ENCODE data around the gene KCND3.

The KCND3 gene

DNA sequence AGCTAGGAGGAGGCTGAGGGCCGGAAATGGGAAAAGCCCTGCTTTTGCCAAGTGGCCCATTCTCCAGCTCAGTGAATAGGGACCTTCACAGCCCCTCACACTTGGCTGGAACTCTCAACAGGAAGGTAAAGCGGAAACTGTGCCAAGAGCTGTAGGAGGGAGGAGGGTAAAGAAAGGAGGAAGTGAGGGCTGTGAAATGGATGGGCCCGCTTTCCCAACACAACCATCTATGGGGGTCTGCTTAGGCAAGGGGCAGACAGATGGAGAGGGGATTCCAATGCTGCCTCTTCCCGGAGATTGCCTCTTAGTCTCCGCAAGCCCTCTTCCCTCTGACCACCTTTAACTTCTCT is 255.5 kb downstream of the KCND3 start:
- H3K4me3 ChIP-seq (ENCODE audit: low read depth, low read length): no peak overlapping the region

DNA sequence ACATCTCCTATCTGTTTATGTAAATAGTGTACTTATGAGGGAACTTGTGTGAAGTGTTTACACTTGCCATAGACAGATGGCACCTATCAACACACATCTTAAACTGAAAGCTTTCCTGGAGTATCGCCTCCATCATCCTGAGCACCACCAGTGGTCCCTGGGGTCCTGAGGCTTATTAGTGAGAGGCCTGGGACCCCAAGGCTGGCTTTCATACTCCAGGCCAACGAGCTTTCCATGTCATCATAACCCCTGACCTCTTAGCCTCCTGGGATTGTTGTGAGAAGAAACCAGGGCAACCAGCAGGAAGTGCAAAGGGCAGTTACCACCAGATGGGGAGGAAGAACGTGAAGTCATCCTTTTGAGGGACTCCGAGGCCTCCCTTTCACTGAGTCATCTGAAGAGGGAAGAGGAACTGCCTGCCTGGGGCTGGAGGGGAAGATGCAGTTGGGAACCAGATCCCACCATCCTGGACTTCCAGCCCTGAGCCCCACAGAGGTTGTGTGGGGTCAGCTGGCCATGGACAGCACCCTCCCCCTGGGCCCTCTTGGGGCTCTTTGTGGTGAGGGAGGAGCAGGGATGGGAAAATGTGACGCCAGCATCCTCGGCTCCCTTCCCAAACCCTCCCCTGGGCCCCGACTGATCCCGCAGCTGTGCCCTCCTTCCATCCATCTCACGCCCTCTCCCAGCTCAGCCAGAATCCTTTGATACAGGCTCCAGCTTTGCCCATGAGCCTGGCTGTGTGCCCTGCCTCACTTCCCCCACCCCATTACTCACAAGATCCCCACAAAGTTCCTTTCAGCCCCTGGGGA is 256.1 kb downstream of the KCND3 start:
- H3K4me3 ChIP-seq (ENCODE audit: low read depth, low read length): no peak overlapping the region

DNA sequence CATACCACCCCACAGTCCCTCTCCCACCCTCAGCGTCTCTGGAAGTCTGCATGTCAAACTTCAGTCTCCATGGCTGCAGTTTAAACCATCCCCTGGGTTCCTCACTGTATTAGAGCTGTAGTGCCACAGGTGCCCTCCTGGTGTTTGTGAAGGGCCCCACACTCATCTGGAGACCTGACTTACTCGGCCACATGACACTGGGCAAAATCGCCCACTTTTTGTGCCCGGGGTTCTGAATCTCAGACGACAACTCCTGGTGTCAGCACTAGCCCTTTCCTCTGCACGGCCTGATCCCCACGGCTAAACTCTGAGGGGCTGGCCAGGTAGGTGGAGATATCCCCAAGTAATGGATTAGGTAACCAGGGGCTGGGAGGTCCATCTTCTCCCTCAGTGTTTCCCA is 256.8 kb downstream of the KCND3 start:
- no peak overlapping the region for H3K4me3 ChIP-seq (ENCODE audit: low read depth, low read length)

DNA sequence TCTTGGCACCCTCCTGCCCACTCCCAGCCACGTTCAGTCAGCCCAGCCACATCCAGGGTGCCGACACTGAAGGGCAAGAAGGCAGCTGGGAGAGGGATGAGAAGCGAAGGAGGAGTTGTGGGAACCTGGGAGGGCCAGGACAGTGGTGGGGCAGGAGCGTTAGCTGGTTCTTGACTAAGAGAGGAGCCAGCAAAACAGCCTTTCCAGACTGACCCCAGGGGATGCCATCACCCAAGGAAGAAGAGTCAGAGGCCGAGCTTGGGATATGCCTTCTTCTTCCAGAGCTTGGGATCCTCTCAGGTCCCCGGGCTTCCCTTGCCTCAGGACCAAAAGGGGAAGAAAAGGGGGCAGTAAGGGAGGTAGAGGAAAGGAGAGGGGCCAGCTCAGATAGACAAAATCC is 257.5 kb downstream of the KCND3 start:
- H3K4me3 ChIP-seq (ENCODE audit: low read depth, low read length): no peak overlapping the region

DNA sequence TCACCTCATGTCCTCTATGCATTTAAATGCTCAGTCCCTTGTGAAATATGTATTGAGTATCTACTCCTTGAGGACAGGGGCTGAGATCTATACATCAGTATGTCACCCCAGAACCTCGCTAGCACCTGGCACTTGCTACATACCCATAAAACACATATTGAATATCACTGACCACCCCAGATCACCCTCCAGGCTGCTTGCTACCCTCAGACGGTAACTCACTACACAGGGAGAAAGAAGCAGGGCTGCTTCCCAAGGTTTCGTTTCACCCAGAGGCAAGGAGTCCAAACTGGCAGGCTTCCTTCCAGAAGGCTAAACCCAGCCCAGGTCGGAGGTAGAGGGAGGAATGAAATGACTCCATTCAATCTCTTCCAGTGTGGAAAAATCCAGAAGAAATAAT is 258.8 kb downstream of the KCND3 start:
- H3K4me3 ChIP-seq (ENCODE audit: low read depth, low read length): no peak overlapping the region

DNA sequence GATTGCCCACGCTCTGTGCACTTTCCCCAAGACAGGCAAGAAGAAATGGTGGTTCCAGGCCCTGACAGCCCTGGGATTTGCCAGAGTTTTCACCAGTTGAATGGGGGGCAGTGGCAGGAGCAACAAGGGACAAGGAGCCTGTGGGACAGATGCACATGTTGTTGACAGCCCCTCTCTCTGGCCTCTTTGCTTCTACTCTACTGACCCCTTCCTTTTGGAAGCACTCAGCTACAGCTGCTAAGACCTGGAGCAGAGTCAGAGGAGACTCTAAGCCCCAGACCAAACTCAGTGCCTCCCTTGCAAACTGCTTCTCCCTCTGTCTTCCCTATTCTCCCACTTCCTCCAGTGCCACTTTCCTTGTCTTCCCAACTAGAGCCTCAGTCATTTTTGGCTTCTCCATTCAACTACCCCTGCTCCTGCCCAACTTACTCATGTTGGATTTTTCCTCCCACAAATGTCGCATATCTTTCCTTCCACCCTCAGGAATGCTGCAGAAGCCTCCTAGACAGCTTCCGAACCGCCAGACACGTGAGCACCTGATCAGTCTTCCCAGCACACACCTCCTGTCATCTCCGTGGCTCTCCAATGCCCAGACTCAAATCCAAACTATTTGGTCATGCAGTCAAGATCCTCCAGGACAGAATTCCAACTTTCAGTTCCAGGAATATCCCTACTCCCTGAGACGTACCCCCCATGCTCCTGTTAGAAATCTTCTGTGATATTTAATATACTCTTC is 259.4 kb downstream of the KCND3 start:
- H3K4me3 ChIP-seq (ENCODE audit: low read depth, low read length): no peak overlapping the region

DNA sequence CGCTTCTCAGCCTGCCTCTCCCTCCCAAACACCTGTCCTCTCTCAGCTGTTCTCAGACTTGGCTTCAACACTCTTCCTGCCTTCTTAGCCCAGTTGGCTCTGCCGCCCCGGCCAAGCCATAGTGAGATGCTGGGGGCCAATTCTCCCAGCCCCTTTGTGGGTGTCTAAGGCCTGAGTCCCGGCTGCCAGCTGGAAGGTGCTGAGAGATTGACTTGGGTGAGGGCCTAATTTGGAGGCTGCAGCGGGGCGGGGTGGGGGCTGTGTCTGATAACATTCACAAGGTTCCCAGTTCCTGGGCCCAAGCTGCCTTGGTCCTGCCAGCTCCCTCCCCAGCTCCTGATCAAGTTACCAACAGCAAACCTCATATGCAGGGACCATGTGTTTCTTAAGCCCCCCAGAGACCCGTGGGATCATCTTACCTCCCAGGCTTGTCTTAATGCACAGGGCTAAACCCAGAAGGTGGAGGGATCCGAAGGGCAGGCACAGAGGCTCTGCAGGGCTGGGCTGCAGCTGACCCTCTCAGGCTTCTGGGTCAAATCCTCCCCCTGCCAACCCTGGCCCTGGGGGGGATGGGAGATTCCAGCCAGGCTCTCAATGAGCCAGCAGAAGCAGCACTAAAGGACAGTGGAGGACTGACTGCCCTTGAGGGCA is 260.1 kb downstream of the KCND3 start:
- H3K4me3 ChIP-seq (ENCODE audit: low read depth, low read length): no peak overlapping the region

DNA sequence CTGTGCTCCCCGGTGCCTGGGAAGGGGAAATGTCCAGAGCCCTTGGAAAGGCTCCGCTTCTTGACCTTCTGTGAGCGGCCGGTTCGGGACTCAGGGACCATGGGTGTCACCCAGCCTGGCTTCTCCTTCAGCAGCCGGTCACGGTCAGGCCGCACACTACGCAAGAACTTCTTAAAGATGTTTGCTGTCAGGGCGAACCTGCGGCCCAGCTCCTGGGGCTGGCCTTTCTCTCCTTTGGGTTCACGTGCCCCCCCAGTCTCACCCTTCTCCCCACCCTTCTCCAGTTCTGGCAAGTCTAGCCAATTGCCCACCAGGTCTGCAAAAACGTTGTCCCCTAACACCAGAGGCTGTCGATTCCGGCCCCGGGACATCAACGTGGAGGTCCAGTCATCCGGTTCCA is 262.4 kb downstream of the KCND3 start:
- no peak overlapping the region for H3K4me3 ChIP-seq (ENCODE audit: low read depth, low read length)

DNA sequence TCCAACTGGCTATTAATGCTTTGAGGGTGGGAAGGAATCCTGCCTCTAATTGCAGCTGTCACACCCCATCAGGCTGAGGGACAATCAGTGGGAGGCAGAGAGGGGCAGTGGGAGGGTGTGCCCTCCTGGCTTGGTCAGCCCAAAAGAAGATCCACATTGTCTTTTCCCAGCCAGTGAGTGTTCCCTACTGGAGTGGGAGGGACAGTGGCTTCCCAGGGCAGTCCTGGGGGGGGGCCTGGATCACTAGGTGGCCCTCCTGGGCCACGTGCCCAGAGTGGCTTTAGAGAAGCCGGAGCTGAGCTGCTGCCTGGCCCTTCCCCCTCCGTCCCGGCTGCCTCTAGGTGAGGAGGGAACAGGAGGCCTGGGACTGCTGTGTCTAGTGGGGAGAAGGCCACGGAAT is 264.3 kb downstream of the KCND3 start:
- no peak overlapping the region for H3K4me3 ChIP-seq (ENCODE audit: low read depth, low read length)

DNA sequence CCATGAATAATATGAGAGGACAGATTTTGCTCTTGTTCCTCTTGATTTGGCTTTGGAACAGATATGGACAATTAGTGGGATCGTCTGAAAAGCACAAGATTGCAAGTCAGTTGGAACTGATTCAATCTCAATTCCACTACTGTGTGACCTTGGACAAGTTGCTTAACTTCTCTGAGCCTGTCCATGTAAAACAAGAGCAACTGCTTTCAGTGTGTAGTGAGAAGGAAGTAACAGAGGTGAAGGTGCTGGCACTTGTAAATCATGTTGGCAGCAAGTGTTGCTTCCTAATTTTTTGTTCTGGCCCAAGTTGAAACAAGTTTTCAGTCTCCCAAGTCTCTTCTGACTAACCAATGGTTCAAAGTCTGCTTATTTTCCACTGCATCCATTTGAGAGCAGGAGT is 265.6 kb downstream of the KCND3 start:
- H3K4me3 ChIP-seq (ENCODE audit: low read depth, low read length): no peak overlapping the region

DNA sequence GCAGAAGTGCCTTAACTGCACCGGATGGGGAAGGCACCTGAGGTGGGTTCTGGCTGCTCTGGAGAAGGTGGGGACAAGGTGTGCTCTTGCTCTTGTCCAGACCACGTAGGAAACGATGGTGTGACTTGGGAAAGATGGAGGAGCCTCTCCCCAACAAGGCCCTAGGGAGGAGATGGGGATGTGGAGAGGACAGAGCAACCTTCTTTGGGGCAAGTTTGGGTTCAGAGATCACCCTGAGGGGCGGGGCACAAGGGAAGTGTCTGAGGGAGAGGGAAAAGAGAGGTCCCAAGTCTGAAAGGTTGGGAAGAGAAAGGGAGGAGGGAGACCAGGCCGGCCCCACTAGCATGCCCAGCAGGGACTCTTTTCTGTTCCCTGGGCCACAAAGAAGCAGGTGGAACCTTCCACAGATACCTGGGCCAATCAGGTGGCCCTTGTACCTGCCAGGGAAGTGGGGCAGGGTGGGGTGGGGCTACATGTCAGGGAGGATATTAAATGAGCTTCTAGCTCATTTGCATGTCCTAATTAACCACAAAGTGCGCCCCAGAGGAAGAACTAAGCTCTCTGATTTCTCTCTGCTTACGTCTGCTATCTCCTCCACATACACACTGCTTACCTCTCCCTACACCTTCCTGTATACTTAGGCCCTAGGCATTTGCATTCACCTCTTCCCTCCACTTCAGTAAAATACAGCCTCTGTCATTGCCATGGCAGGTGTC is 266.2 kb downstream of the KCND3 start:
- H3K4me3 ChIP-seq (ENCODE audit: low read depth, low read length): no peak overlapping the region

DNA sequence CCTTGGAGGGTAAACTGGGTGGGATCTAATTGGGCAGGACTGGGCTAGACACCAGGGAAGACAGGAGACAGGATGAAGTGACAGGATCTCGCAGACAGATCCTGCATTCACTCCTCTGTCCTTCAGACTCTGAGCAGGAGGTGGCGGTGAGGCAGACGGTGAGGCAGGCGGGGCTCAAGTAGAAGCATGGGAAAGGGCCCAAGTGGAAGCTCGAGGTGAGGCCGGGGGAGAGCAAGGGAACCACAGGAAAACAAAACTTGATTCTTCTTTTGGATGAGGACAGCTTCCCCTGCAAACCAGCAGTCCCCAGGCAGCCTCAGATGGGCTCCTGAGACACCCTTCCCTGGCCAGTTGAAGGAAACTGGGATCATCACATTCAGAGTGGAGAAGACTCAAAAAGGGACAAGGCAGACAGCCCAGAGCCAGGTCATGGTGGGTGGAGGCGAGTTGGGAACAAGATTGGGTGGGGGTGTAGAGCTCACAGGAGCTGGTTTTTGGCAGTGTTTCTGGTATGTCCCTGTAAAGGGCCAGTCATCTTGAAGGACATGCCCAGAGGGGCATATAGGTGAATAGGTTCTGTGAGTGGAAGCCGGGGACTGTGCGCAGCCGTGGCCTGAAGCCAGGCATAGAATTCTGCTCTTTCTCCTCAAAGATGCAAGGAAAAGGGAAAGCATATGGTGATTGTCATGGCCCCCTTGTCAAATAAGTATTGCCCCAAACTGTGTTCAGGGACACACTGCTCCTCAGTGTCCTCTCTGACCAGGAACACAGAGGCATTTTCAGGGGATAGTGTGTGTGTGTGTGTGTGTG is 268.3 kb downstream of the KCND3 start:
- no peak overlapping the region for H3K4me3 ChIP-seq (ENCODE audit: low read depth, low read length)

Data from iPS-11a (cell line).